H1 (cell line): ENCODE results near the gene FAM210A. TPM values are rescaled to one million over a fixed set of nuclear protein-coding genes. Genes with fewer than 3 reads are reported as not detected.

ENCODE experiments used
- FOSL1 ChIP-seq: IDR thresholded peaks from 2 replicates; pipeline ENCODE4 v1.6.1; 2011; ENCODE audit warnings: mild to moderate bottlenecking, low read depth, low read length, moderate library complexity; ENCODE audit not compliant: insufficient read depth
- POLR2A ChIP-seq, 2 experiments: IDR thresholded peaks; 1 replicate in 1 of 2; 2 replicates in 1 of 2; pipeline ENCODE4 v1.6.1; 2011; ENCODE audit warnings: low read depth in 2 of 2, low read length in 2 of 2, mild to moderate bottlenecking in 2 of 2; ENCODE audit errors: control extremely low read depth in 1 of 2
- SAP30 ChIP-seq: fragments of 300-600 bp; sonication (generic); IDR thresholded peaks from 2 replicates; pipeline ENCODE4 v1.7.1; 2012; ENCODE audit warnings: low read length, moderate library complexity, mild to moderate bottlenecking, inconsistent platforms; ENCODE audit not compliant: insufficient read depth, insufficient replicate concordance
- SIRT6 ChIP-seq: IDR thresholded peaks from one replicate; pipeline ENCODE4 v1.7.1; 2012; ENCODE audit warnings: low read length, inconsistent platforms
- SP2 ChIP-seq: IDR thresholded peaks from 2 replicates; pipeline ENCODE4 v1.6.1; 2012; ENCODE audit warnings: mild to moderate bottlenecking, low read length, inconsistent platforms
- YY1 ChIP-seq: IDR thresholded peaks from 2 replicates; pipeline ENCODE4 v1.6.1; 2011; ENCODE audit warnings: low read depth, mild to moderate bottlenecking, low read length
- polyA plus RNA-seq, 7 experiments: library from polyadenylated mRNA; depleted of rRNA in 3 of 7; stranded (reverse) in 5 of 7; unstranded in 2 of 7; fragments of >200 nt in 5 of 7; fragments of 200-250 nt in 2 of 7; gene quantifications; 1 replicate in 5 of 7; 2 replicates in 1 of 7; 4 replicates in 1 of 7; pipeline versions ENCODE4 v1.2.1 to v1.2.3, GENCODE V29; 2011 to 2013; ENCODE audit warnings: missing spikeins in 2 of 7, mixed read lengths in 2 of 7
- total RNA-seq: library from RNA; stranded (reverse); fragmentation: NEBNext Ultra II Directional; extraction: Animal tissue kit (Norgen Biotek cat#: 25700); gene quantifications from 2 replicates; pipeline ENCODE4 v1.2.1, GENCODE V29; 2021

FAM210A gene
- total and polyA plus RNA-seq, 2 of the 8 experiments (the other 6 are each of a cell fraction or from before 2014, with no cell fraction given), result 8.2 to 25.4 TPM

GRCh38 chr18:13625843-13626543, 100.4 kb downstream of the FAM210A start (continued):
- TF ChIP-seq SP2, result no peak
- no peak for TF ChIP-seq SAP30
- no peak for TF ChIP-seq FOSL1
- TF ChIP-seq SIRT6, result no peak
- no peak for TF ChIP-seq YY1
- no peak for TF ChIP-seq POLR2A (IDR thresholded peaks at IDR 0.05; ENCODE audit: control extremely low read depth in 1 of 2, low read depth in 2 of 2, low read length in 2 of 2)
